Left ventricle myocardium inferior (tissue), 1 donor: Measurements from ENCODE around the gene BMX. TPM values are rescaled to one million over a fixed set of nuclear protein-coding genes. Genes with fewer than 3 reads are reported as not detected.
A peak's percentile ranks its signal among the peaks of the same experiment; 100 is the strongest.

ENCODE experiments used
- DNase-seq: peaks from one replicate; pipeline ENCODE4 v3.0.0-alpha.2; 2020
- H3K27ac ChIP-seq: fragments of 200-600 bp; replicated peaks from 2 replicates; pipeline ENCODE4 v1.8.0; 2021
- H3K27me3 ChIP-seq: fragments of 200-600 bp; 2 replicates; pipeline ENCODE4 v1.8.0; 2021; ENCODE audit warnings: low read depth
- H3K36me3 ChIP-seq: fragments of 200-600 bp; 2 replicates; pipeline ENCODE4 v1.8.0; 2021
- H3K4me1 ChIP-seq: fragments of 200-600 bp; 2 replicates; pipeline ENCODE4 v1.8.0; 2021
- H3K4me3 ChIP-seq: fragments of 200-600 bp; 2 replicates; pipeline ENCODE4 v1.8.0; 2021; ENCODE audit warnings: mild to moderate bottlenecking, moderate library complexity
- H3K9me3 ChIP-seq: fragments of 200-600 bp; replicated peaks from 2 replicates; pipeline ENCODE4 v1.8.0; 2021
- CTCF ChIP-seq: fragments of 200-600 bp; IDR thresholded peaks from 2 replicates; pipeline ENCODE4 v1.8.0; 2021; ENCODE audit warnings: antibody characterized with exemption, mild to moderate bottlenecking, borderline replicate concordance
- intact Hi-C: fragments of 100-400 bp; cut with micrococcal nuclease; formaldehyde crosslinking; loops from one replicate; pipeline ENCODE4 v1.11.0; 2022
- total RNA-seq: library from RNA; stranded (reverse); fragmentation: NEBNext Ultra II Directional; extraction: Animal tissue kit (Norgen Biotek cat#: 25700); gene quantifications from one replicate; pipeline ENCODE4 v1.2.1, GENCODE V29; 2021
- donor health status: DM: no; HTN: yes; CAD: no; lungs with severe emphysema.

Gene BMX
- total RNA-seq, 1 donor from 2014 or later = 3.3 TPM

DNA sequence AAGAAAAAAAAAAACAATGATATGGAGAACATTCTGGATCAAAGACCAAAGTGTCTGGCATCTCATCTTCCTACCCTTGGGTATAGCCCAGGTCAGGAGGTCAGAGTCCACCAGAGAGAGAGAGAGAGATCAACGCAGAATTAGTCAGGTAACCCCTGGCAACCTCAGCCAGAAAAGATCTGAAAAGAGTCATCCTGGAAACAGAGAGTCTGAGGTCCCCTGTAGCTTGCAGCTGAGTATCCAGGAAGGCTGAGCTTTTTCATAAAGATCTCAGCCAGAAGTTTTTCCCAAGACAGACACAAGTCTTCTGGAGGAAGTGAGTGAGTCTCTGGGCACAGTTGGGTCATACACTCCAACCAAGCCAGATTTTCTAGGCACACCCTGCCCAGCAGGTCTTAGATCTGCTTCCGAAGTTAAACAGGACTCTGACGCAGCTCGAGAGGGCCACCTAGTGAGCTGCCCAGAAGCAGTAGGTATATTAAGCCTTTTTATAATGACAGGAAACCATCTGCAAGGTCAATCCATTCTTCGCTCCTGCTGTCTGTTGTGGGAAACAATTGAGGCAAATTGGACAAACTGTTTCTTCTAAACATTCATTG, 64.5 kb downstream of the BMX start:
- H3K4me1 ChIP-seq = peaks cover 4% of the 10 kb centered on the region
- peak; percentile 66 for TF ChIP-seq CTCF
- intact Hi-C loops = loop anchor here (10.0 kb wide), 1 partner anchor 70 kb away; the partner anchor contains the start of gene PIR
- H3K9me3 ChIP-seq = no peaks in the 10 kb centered on the region
- no peak overlapping the region for H3K4me3 ChIP-seq
- no peaks in the 10 kb centered on the region for H3K27me3 ChIP-seq
- H3K27ac ChIP-seq = no peak overlapping the region
- H3K36me3 ChIP-seq = no peaks in the 10 kb centered on the region
- DNase-seq = peak; percentile 40

GRCh38 chrX:15566244-15566643, 65.6 kb downstream of the BMX start:
- no peaks in the 10 kb centered on the region for H3K36me3 ChIP-seq
- H3K4me3 ChIP-seq = no peak overlapping the region
- TF ChIP-seq CTCF = no peak
- peaks cover 4% of the 10 kb centered on the region for H3K4me1 ChIP-seq
- intact Hi-C loops = loop anchor here (10.0 kb wide), 1 partner anchor 71 kb away; the partner anchor contains the start of gene PIR
- H3K9me3 ChIP-seq = no peaks in the 10 kb centered on the region
- H3K27ac ChIP-seq = no peak overlapping the region
- H3K27me3 ChIP-seq = no peaks in the 10 kb centered on the region
- DNase-seq = no peak

DNA sequence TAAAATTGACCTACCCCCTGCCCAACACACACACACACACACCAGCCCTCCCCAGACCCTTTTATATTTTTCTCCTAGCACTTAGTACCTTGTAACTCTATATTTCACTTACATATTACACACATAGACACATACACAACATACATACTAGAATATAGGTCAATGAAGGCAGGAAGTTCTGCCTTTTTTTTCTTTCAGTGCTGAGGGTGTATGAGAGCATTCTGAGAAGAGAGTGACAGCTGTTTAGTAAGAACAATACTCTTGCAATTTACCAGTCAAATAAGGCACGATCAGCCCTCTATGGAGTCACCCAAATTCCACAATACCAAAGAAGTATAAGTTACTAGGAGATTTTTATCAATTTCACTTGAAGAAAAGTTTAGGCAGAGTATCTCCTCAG, 66.7 kb downstream of the BMX start:
- no peaks in the 10 kb centered on the region for H3K27me3 ChIP-seq
- H3K36me3 ChIP-seq = no peaks in the 10 kb centered on the region
- H3K4me3 ChIP-seq = no peak overlapping the region
- H3K9me3 ChIP-seq = no peaks in the 10 kb centered on the region
- TF ChIP-seq CTCF = no peak
- intact Hi-C loops = loop anchor here (10.0 kb wide), 1 partner anchor 72 kb away; the partner anchor contains the start of gene PIR
- no peak overlapping the region for H3K27ac ChIP-seq
- no peak for DNase-seq
- peaks cover 4% of the 10 kb centered on the region for H3K4me1 ChIP-seq

GRCh38 chrX:15567886-15568616, 67.4 kb downstream of the BMX start:
- intact Hi-C loops = loop anchor here (10.0 kb wide), 1 partner anchor 73 kb away; the partner anchor contains the start of gene PIR
- DNase-seq = no peak
- peak; percentile 16 for TF ChIP-seq CTCF
- Histone ChIP-seq H3K4me3 (no peak overlapping the region), H3K4me1 (peaks cover 4% of the 10 kb centered on the region), H3K27me3 (no peaks in the 10 kb centered on the region), H3K9me3 (no peaks in the 10 kb centered on the region), H3K36me3 (no peaks in the 10 kb centered on the region), H3K27ac (no peak overlapping the region)

DNA sequence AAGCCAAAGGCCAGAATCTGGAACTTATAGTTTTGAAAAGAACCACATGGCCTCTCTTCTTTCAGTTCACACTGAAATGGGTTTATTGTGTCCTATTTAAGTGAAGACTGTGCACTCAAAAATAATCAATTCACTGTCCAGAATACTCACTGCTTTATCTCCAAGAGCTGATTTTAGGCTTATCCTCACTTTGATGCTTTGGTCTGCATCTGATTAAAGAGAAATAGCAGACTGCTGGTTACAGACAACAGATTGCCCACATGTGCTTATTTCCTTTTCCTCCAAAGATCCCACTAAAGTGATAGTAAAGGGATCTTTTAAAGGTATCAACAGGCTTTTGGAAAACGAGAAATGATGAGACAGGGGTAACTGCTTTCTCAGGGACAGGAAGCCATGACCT, 69.5 kb downstream of the BMX start:
- intact Hi-C loops = no loop called here
- Histone ChIP-seq H3K27ac (no peak overlapping the region), H3K9me3 (no peaks in the 10 kb centered on the region), H3K36me3 (no peaks in the 10 kb centered on the region), H3K4me3 (no peak overlapping the region), H3K27me3 (no peaks in the 10 kb centered on the region), H3K4me1 (peaks cover under 1% of the 10 kb centered on the region)
- TF ChIP-seq CTCF = no peak
- DNase-seq = no peak
